ENCODE measurements around the gene MYO1C.

DNA sequence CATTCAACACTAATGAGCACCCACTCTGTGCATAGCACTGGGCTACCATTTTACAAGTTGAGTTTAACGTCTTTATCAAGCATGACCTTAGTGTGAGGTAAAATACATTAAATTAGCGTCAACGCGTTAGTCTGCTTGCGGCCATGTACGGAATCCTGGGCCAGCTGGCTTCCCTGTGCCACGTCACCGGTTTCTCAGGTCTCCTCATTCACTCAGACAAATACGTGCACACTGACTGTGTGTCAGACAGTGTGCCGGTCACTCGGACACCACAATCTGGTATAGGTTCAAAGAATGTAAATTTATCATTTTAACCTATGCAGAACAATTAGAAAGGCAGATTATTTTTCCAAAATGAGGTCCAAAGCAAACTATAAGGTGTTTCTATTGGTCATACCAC is 71.0 kb downstream of the MYO1C start:
- TF ChIP-seq EZH2 (IDR thresholded peaks at IDR 0.05; ENCODE audit: insufficient read depth, poor library complexity, severe bottlenecking) (no peak), EZH2phosphoT487 (IDR thresholded peaks at IDR 0.05; ENCODE audit: insufficient read depth, low read depth) (no peak)
